ENCODE results near the gene JAK2. TPM values are rescaled to one million over a fixed set of nuclear protein-coding genes. Genes with fewer than 3 reads are reported as not detected.

Gene JAK2
- 32.8 TPM for total RNA-seq
- long read RNA-seq, full-length matches to known transcripts = 8 of 28 reads
- long read RNA-seq, partial matches to known transcripts = 8 of 28 reads
- long read RNA-seq, other reads (novel, unspliced or antisense) = 12 of 28 reads

GRCh38 chr9:4984621-4985385 is at the start of gene JAK2:
Gene JAK2, plus strand, starts transcription at chr9:4985272. Its CDS starts 36,716 bp downstream, at chr9:5021988.
- H3K4me3 ChIP-seq = peak within 1 kb of the TSS; percentile 91
- intact Hi-C loops (cut with DNase I) = loop anchor here (5.0 kb wide), 1 partner anchor 223 kb away; no protein-coding TSS in a partner anchor
- H3K9me3 ChIP-seq = no peaks in the 10 kb centered on the region
- TF ChIP-seq CTCF (IDR thresholded peaks at IDR 0.05) = peak; percentile 56
- ATAC-seq (peak; percentile 97), DNase-seq (peak; percentile 95)
- H3K27me3 ChIP-seq (ENCODE audit: low read depth) = no peaks in the 10 kb centered on the region
- no peaks in the 10 kb centered on the region for H3K36me3 ChIP-seq
- peaks cover 52% of the 10 kb centered on the region for H3K4me1 ChIP-seq
- peak within 1 kb of the TSS; percentile 98 for H3K27ac ChIP-seq

- Histone ChIP-seq H3K27me3 (ENCODE audit: low read depth) (no peaks in the 10 kb centered on the region), H3K4me1 (peaks cover 54% of the 10 kb centered on the region), H3K27ac (peak overlapping the region; percentile 59), H3K36me3 (no peaks in the 10 kb centered on the region), H3K4me3 (peak overlapping the region; percentile 4), H3K9me3 (no peaks in the 10 kb centered on the region)
- intact Hi-C loops (cut with DNase I) = no loop called here
- DNase-seq (no peak), ATAC-seq (peak in 1 of 2 donors; percentile 10)
- no peak for TF ChIP-seq CTCF (IDR thresholded peaks at IDR 0.05)
These were observed 48.8 kb upstream of the JAK2 start for GRCh38 chr9:4936277-4936676.

GRCh38 chr9:4936823-4937222 is 48.2 kb upstream of the JAK2 start:
- no peak for ATAC-seq

GRCh38 chr9:4937446-4937845 is 47.6 kb upstream of the JAK2 start:
- H3K4me3 ChIP-seq = no peak overlapping the region
- H3K4me1 ChIP-seq = peaks cover 54% of the 10 kb centered on the region
- no peak for ATAC-seq
- no peaks in the 10 kb centered on the region for H3K27me3 ChIP-seq (ENCODE audit: low read depth)
- DNase-seq = no peak
- intact Hi-C loops (cut with DNase I) = no loop called here
- H3K9me3 ChIP-seq = no peaks in the 10 kb centered on the region
- peak overlapping the region; percentile 59 for H3K27ac ChIP-seq
- no peaks in the 10 kb centered on the region for H3K36me3 ChIP-seq
- no peak for TF ChIP-seq CTCF (IDR thresholded peaks at IDR 0.05)

More at GRCh38 chr9:4936823-4937222, 48.2 kb upstream of the JAK2 start:
- intact Hi-C loops (cut with DNase I) = no loop called here
- H3K27me3 ChIP-seq (ENCODE audit: low read depth) = no peaks in the 10 kb centered on the region
- H3K4me1 ChIP-seq = peaks cover 54% of the 10 kb centered on the region
- no peaks in the 10 kb centered on the region for H3K9me3 ChIP-seq
- DNase-seq = no peak
- H3K36me3 ChIP-seq = no peaks in the 10 kb centered on the region
- H3K27ac ChIP-seq = peak overlapping the region; percentile 59
- no peak for TF ChIP-seq CTCF (IDR thresholded peaks at IDR 0.05)
- H3K4me3 ChIP-seq = no peak overlapping the region

- no peak for ATAC-seq
- H3K27ac ChIP-seq = peak overlapping the region; percentile 32
- H3K4me3 ChIP-seq = no peak overlapping the region
- no peaks in the 10 kb centered on the region for H3K9me3 ChIP-seq
- no peak for TF ChIP-seq CTCF (IDR thresholded peaks at IDR 0.05)
- intact Hi-C loops (cut with DNase I) = no loop called here
- H3K27me3 ChIP-seq (ENCODE audit: low read depth) = no peaks in the 10 kb centered on the region
- H3K4me1 ChIP-seq = peaks cover 45% of the 10 kb centered on the region
- no peaks in the 10 kb centered on the region for H3K36me3 ChIP-seq
- no peak for DNase-seq
These were observed 46.6 kb upstream of the JAK2 start for GRCh38 chr9:4938496-4938895.

Measured in lower lobe of right lung (tissue), 2 donors.